ENCODE data around the gene ING3. TPM values are rescaled to one million over a fixed set of nuclear protein-coding genes. Genes with fewer than 3 reads are reported as not detected.

ING3 gene
- total and polyA plus RNA-seq, 2 of the 8 experiments (the other 6 are each of a cell fraction or from before 2014, with no cell fraction given), result 6.0 to 17.7 TPM

GRCh38 chr7:120959929-120960484 is 9.4 kb downstream of the ING3 start (continued):
- no peak for TF ChIP-seq CTCF (IDR thresholded peaks at IDR 0.05; ENCODE audit: control extremely low read depth in 1 of 3, insufficient read depth in 1 of 3, low read depth in 1 of 3, low read length in 3 of 3)
- no peak for TF ChIP-seq NANOG (IDR thresholded peaks at IDR 0.05; ENCODE audit: insufficient read depth, low read depth, low read length, poor library complexity, severe bottlenecking)
- no peak for TF ChIP-seq YY1 (IDR thresholded peaks at IDR 0.05; ENCODE audit: low read depth, low read length)
- TF ChIP-seq CBX8 (IDR thresholded peaks at IDR 0.05; ENCODE audit: borderline replicate concordance, low read depth, low read length), result no peak
